NCI-H2107 (cell line): Measurements from ENCODE around the gene MYRIP.

Experiments used
- DNase-seq: peaks from one replicate; lab custom pipeline; 2025; lab: John Stamatoyannopoulos, UW

The MYRIP gene

GRCh38 chr3:40190056-40190455, 380.6 kb downstream of the MYRIP start:
- no peak for DNase-seq

- DNase-seq: no peak
Measured at GRCh38 chr3:40191251-40191650, 381.8 kb downstream of the MYRIP start.

- no peak for DNase-seq
Measured at GRCh38 chr3:40191850-40192448, 382.5 kb downstream of the MYRIP start.

- DNase-seq: no peak
Measured at GRCh38 chr3:40192628-40193027, 383.2 kb downstream of the MYRIP start.

GRCh38 chr3:40196966-40197365, 387.6 kb downstream of the MYRIP start:
- no peak for DNase-seq

- no peak for DNase-seq
Measured at GRCh38 chr3:40200692-40201316, 391.4 kb downstream of the MYRIP start.

DNA sequence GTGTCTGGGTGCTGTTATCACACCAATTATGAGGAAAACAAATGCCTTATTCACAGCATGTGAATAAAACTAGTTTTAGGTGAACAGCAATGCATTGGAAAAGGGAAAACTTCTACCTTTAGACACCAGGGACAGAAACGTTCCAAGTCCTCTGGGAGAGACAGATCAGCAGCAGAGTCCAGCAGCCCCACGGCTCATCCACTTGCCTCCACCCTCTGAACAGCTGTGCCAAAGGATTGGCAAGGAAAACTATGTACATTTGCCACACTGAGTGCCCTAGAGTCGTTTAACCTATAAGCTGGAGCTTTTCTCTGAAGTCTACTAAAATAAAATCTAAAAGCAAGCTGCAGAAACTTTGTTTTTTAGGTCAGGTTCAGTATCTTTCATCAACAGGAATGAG, 392.4 kb downstream of the MYRIP start:
- DNase-seq: no peak

- DNase-seq: no peak
Measured at GRCh38 chr3:40206522-40206921, 397.1 kb downstream of the MYRIP start.

DNA sequence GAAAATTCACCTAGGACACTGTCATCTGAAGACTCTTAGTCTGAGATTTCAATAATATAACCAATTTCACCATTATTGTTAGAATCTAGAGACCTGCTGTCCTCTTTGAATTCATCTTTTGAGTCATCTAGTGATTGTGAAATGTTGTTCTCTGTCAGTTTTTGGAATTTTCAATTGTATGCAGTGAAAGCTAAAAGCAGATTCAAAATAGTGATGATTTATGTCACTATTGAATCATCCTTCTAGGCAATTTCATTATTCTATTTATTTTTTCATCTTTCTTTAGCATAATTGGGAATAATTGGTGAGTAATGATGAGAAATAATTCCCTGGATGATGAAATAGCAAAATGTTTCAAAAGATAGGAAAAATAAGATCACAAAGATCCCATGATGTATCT, 398.4 kb downstream of the MYRIP start:
- DNase-seq: no peak

DNA sequence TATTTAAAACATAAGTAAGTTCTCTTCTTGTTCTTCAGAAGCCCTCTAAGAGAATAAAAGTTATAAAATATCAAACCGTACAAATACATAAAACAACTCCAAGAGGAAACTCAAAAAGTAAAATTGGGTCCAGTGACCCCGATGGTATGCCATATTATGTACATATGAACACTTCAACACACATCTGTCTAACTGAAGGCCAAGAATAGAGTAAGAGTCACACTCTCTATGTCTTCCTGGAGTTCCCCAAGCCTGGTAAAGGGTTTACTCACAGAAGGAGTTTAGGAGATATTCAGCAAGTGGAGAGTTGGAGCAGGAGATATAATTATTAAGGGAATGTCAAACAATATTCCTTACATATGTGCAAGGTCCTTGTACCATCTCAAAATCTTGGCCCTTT, 398.8 kb downstream of the MYRIP start:
- DNase-seq: no peak

GRCh38 chr3:40211579-40211978, 402.2 kb downstream of the MYRIP start:
- no peak for DNase-seq

DNA sequence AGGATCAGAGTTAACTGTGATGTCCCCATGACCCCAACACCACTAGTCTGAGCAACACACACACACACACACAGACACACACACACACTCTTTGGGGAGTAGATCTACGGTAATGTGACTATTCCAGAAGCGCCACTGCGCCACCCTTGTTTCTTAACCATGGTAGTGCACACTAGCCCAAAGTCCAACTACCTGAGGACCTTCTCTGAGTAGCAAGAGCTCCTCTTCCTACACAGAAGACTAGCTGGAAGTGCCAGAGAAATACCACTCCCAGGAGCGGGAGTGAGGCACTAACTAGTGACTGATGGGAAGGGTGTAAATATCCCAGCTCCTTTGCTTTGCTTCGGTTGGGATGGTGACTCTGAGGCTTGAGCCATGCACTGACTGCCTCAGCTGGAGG, 404.1 kb downstream of the MYRIP start:
- no peak for DNase-seq

- no peak for DNase-seq
Measured at GRCh38 chr3:40215015-40215414, 405.6 kb downstream of the MYRIP start.

DNA sequence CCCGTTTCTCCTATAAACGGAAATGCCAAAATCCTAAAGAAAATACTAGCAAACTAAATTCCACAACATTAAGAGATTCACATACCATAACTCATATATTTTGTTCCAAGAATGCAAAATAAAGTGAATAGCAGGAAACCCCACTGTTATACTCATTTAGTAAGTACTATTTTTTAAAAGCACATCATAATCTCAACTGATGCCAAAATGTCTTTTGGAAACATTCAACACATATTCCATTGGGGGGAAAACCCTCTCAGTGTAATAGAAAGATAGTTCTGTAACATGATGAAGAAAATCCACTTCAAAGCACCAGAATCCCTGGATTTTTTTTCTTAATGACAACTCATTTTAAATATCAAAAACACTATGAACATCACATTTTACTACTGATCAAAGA, 407.1 kb downstream of the MYRIP start:
- DNase-seq: no peak

GRCh38 chr3:40223856-40224255, 414.4 kb downstream of the MYRIP start:
- DNase-seq: no peak

DNA sequence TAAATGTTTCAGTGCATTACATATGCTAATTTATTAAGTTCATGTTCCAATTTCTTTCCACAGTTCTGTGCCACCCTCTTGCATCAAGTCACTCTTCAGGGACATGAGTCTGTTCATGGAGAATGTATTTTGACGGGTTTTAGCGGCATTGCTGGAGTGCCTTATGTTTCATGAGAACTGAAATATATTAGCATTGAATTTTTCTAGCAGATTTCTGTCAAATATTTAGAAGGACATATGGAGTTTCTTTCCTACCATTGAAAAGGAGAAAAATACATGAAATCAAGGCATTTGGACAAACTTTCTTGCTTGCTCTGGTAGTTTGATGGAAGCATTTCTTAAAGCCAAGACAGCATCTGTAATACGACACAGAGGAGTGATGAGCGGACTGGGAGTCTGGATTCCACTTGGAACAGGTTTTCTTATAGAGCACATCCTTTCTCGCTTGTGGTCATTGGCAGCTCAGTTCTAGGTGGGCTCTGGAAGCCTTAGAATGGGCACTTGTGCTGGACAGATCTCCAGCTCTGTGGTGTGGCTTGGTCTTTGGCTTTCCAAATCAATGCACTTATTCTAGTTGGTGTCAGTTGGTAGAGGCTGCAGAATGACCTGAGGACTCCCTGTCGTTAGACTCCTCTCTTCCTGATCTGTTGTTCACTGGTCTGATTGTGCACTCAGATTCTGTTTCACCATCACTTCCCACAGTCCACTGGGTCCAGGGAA, 415.5 kb downstream of the MYRIP start:
- DNase-seq: no peak

DNA sequence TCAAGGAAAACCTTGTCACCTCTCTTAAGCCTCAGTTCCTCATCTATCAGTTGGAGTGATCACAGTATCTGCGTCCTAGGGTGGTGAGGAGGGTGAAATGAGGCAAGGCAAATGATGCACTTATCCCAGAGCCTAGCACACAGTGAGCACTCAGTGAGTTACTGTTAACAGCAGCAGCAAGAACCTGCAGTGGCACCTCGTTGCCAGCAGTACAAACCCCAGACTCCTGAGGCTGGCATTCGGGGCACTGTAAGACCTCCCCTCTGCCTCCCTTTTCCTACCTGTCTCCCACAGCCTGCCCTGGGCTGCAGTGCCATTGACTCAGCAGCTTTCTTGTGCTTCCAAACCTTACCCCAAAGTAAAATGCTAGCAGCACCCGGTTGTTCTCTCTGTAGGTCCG, 417.2 kb downstream of the MYRIP start:
- DNase-seq: no peak

GRCh38 chr3:40228792-40229350, 419.5 kb downstream of the MYRIP start:
- DNase-seq: no peak

DNA sequence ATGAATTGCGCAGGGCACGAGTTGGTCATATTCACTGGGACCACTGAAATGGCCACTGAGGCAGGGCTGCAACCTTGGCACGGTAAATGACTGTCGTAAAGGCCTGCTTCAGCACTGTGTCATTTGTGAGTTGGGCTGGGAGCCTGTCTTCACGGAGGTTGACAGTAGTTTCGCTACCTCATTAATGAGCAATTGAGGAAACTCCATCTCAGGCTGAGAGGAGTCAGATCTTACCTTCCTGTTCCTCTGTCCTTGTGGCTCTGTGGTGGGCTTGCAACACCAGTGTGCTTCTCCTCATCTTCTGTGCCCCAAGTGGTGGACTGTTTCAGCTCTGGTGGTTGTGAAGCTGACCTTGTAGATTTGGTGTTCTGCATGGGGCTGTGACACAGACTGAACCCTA, 420.0 kb downstream of the MYRIP start:
- no peak for DNase-seq

DNA sequence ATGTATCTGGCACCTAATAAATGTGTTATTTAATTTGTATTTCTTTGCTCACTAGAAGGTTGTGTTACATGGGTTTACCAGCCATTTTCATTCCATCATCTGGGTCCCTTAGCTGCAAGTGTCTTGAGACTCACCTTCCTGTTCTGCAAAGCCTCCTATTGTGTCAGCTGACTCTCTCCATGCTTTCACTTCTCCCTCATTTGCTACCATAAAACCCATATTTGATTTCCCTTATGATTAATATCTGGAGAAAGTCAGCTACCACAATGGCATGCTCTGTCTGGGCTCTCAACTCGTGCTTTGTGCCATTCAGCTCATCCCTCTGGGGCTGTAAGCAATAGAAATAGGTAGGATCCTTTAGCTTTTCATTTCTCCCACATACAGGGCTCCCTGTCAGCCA, 420.6 kb downstream of the MYRIP start:
- DNase-seq: no peak

DNA sequence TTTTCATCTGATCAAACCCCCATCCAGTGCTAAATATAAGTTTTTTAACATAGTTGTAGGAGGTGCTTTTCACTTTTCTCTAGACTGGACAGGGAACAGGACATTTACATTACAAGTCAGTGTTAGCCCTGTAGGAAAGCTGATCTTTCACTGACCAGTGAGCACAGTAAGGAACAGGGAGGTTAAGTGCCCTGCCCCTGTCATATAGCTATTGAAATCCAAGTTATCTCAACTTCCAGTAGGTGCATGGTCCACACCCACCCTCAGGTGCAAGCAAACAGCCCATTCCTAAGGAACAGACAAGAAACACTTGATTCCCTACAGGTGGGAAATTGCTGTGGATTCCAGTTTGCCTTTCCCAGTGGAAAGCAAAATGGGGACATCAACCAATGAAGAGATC, 421.0 kb downstream of the MYRIP start:
- no peak for DNase-seq

DNA sequence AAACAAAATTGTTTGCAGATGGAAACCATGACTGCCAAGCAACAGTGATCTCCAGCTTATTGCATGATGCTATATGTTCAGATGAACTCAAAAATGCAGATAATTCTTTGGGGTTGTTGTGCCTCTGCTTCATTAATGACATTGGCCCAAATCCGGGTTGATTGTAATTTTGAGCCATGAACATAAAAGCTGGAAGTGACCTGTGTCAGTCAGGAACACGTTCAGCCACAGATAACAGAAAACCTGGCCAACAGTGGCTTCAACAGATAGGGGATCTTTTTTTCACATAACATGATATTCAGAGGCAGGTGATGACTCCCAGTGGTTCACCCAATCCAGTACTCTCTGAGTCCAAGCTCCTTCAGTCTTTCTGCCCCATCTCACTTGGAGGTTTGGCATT, 423.2 kb downstream of the MYRIP start:
- no peak for DNase-seq

GRCh38 chr3:40237159-40237558, 427.8 kb downstream of the MYRIP start:
- DNase-seq: no peak
